MV-4-11 (cell line): ENCODE measurements around the gene LCN10.

Experiments
- DNase-seq: peaks from one replicate; lab custom pipeline; 2025; lab: John Stamatoyannopoulos, UW

LCN10 gene

GRCh38 chr9:136754626-136755301, 12.0 kb upstream of the LCN10 start:
- DNase-seq = no peak

DNA sequence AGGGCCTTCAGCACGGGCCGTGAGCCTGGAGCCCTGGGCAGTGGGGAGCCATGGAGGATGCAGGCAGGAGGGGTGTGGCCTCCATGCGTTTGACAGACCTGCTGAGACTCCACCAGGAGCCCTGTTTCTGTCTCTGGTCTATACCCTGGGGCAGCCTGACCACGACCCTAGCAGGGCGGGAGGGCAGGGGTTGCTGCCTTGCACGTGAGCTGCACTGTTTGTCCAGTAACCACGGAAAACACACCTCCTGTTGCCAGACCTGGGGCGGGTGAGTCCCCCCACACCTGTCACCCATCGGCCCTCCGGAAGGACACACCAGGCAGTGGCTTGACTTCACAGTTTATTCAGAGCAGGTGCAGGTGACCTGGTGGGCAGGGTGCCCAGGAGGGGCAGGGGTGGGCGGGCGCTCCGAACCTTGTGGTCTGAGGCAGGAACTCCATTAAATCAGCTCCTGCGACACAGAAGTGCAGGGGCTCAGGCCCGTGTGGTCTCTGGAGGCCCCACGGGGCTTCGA, 11.4 kb upstream of the LCN10 start:
- no peak for DNase-seq

DNA sequence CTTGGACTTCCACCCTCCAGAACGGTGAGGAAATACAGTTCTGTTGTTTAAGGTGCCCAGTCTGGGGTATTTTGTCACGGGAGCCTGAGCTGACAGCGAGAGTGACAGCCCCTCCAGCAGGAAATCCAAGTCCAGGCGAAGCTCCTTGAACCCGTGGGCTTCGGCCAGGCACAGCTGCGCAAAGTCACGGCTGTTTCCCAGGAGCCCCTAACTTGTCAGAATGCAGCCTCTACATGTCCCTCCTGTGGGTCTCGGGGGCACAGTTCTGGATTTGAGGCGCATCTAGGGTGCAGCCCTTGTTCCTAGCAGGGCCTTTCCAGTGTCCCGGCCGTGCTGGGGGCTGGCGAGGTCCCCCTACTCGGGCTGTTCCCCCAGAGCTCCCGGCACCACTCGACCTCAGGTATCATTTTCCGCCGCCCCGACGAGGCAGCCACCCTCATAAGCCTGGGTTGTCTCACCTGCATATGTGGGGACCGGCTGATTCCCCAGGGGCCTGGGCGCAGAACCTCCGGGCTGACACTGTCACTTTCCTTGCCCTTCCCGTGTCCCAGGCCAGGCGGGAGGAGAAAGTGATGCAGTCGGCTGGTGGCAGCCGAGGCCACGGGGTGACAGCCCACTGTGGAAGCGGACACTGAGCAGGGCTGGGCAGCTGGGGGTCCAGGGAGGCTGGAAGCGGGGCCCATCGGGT, 10.8 kb upstream of the LCN10 start:
- no peak for DNase-seq

DNA sequence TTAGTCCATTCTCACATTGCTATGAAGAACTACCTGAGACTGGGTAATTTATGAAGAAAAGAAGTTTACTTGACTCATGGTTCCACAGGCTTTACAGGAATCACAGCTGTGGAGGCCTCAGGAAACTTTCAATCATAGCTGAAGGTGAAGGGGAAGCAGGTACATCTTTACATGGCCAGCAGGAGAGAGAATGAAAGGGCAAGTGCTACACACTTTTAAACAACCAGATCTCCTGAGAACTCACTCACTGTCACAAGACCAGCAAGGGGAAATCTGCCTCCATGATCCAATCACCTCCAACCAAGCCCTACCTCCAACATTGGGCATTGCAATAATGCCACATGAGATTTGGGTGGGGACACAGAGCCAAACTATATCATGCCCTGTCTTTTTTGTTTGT, 9.1 kb upstream of the LCN10 start:
- DNase-seq = no peak

GRCh38 chr9:136751244-136751643, 8.5 kb upstream of the LCN10 start:
- no peak for DNase-seq

DNA sequence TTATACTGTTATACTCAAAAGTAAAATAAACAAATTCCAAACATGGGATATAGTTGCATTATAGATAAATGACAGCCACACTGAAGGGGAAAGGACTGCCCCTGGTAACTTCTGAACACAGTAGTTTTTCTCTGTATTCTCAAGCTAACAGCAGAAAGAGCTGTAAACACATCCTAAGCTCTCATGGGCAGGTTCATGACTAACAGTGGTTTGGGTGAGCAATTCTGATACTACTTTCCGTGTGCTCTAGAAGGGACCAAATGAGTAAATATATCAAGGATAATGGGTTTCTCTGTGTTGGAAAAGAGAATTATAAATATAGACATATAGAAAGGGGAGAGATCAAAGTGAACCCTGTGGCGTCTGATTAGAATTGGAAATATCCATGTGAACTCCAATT, 7.8 kb upstream of the LCN10 start:
- DNase-seq = no peak

- no peak for DNase-seq
Observed at GRCh38 chr9:136748666-136749611, 6.2 kb upstream of the LCN10 start.

- no peak for DNase-seq
Observed at GRCh38 chr9:136748201-136748600, 5.5 kb upstream of the LCN10 start, which contains the start of gene LCN6. Gene LCN6, minus strand, starts transcription at chr9:136748525. Its CDS starts 42 bp downstream, at chr9:136748483.

DNA sequence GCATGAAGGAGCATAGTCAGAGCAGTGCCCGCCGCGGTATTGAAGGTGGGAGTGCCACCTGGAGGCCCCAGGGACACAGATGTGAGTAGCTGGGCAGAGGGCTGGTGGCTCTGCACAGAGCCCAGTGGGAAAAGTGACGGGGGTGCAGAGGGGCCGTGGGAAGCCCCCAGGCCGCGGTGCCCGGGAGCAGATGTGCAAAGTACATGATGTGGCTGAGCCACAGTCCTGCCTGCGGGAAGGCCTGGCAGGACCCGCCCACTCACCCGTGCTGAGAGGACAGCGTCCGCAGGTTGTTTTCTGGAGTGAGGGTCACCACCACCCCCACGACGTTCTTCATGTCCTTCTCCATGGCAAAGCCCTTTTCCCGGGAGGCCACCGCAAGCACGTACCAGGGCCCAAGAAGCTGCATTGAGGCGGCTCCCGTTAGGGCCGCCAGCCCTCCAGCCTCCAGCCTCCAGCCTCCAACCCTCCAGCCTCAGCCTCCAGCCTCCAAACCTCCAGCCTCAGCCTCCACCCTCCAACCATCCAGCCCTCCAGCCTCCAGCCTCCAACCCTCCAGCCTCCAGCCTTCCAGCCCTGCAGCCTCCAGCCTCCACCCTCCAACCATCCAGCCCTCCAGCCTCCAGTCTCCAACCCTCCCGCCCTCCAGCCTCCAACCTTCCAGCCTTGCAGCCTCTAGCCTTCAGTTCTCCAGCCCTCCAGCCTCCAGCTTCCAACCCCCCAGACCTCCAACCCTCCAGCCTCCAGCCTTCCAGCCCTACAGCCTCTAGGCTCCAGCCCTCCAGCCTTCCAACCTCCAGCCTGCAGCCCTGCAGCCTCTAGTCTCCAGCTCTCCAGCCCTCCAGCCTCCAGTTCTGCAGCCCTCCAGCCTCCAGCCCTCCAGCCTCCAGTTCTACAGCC, 4.7 kb upstream of the LCN10 start:
- DNase-seq = no peak

- DNase-seq = no peak
Observed at GRCh38 chr9:136746621-136747020, 3.9 kb upstream of the LCN10 start.

DNA sequence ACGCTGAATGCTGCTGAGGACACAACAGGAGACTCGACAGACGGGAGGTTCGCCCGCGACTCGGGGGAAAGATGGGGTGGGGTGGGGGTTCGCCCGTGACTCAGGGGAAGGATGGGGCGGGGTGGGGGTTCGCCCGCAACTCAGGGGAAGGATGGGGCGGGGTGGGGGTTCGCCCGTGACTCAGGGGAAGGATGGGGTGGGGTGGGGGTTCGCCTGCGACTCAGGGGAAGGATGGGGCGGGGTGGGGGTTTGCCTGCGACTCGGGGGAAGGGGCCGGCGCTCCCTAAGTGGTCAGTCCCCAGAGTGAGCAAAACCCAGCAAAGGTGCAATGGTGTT, 3.4 kb upstream of the LCN10 start:
- no peak for DNase-seq

- no peak for DNase-seq
Observed at GRCh38 chr9:136745389-136746154, 2.8 kb upstream of the LCN10 start.

- DNase-seq = no peak
Observed at GRCh38 chr9:136744773-136745172, 2.0 kb upstream of the LCN10 start.

DNA sequence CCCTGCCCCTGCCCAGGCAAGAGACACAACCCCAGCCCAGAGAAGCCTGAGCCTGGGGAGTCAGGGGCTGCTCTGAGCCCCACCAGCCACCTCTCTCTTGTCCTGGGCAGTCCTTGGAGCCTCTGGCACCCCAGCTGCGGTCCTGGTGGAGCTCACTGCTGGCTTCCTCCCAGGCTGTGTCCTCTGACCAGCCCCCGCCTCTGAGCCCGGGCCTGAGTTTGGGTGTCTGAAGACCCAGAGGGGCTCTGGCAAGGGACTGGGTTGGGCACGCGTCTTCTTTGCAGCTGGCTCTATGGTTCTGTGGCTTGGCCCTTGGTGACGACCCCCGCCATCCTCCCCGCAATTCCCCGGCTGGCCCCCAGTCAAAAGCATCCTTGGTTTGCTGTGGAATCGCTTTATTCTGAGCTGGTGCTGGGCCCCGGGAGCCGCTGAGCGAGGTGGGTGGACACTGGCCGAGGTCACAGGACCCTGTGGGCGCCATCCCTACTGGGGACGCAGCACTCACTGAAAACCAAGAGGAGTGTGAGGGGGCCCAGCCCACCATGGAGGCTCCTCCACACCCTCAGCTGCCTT, 985 bp upstream of the LCN10 start:
- no peak for DNase-seq

- no peak for DNase-seq
Observed at GRCh38 chr9:136741883-136742571, 713 bp downstream of the LCN10 start.

GRCh38 chr9:136740971-136741882, 1.5 kb downstream of the LCN10 start:
- no peak for DNase-seq

GRCh38 chr9:136740491-136740890, 2.2 kb downstream of the LCN10 start:
- no peak for DNase-seq

GRCh38 chr9:136740069-136740468, 2.7 kb downstream of the LCN10 start:
- DNase-seq = no peak

DNA sequence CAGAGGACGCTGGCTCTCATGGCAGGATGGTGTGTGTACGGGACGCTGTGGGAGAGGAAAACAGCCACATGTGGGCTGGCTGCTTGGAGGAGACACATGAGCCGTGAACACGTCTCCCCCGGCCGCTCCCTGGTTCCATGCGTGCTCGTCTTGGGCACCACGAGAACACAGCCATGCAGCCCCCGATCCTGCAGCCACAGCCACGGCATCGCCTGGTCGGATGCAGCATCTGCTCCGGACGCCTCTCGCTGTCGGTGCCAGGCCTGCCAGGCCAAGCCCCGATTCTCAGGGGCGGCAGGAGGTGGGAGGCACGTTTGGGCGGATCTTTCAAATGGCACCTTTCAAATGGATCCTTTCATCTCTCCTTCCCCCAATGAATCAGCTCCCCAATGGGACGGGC, 3.2 kb downstream of the LCN10 start:
- DNase-seq = no peak
